Mesothelial cell of epicardium (in vitro differentiated cells): ENCODE measurements around the gene PCYT1A. TPM values are rescaled to one million over a fixed set of nuclear protein-coding genes. Genes with fewer than 3 reads are reported as not detected.

Experiments used
- DNase-seq, 2 experiments: peaks; one replicate each; pipeline ENCODE4 v3.0.0; 2021; ENCODE audit warnings: low spot score in 2 of 2; ENCODE audit not compliant: unreplicated experiment in 2 of 2
- H3K27ac Mint-ChIP-seq: 2 replicates; pipeline ENCODE4 v1.8.0; 2021; ENCODE audit warnings: mixed read lengths
- H3K27me3 Mint-ChIP-seq: 2 replicates; pipeline ENCODE4 v1.8.0; 2021; ENCODE audit warnings: low read depth, mixed read lengths
- H3K36me3 Mint-ChIP-seq: 2 replicates; pipeline ENCODE4 v1.8.0; 2021; ENCODE audit warnings: mixed read lengths
- H3K4me1 Mint-ChIP-seq: 2 replicates; pipeline ENCODE4 v1.8.0; 2021; ENCODE audit warnings: mixed read lengths
- H3K4me3 Mint-ChIP-seq: 2 replicates; pipeline ENCODE4 v1.8.0; 2021; ENCODE audit warnings: mild to moderate bottlenecking, moderate library complexity, mixed read lengths
- H3K9me3 Mint-ChIP-seq: 2 replicates; pipeline ENCODE4 v1.8.0; 2021; ENCODE audit warnings: mixed read lengths
- CTCF ChIP-seq: fragments of 200-600 bp; sonication (generic); IDR thresholded peaks from one replicate; pipeline ENCODE4 v1.5.0; 2021; ENCODE audit warnings: antibody characterized with exemption; ENCODE audit not compliant: unreplicated experiment
- total RNA-seq: library from RNA; stranded (reverse); gene quantifications from 3 replicates; pipeline ENCODE4 v1.2.1, GENCODE V29; 2021

PCYT1A gene
- total RNA-seq, 1 donor from 2014 or later = 40.0 TPM

GRCh38 chr3:196222876-196223595 lies 64.5 kb downstream of the PCYT1A start:
- Mint-ChIP-seq H3K36me3 (no peaks in the 10 kb centered on the region), H3K27ac (no peak overlapping the region), H3K4me1 (peaks cover 13% of the 10 kb centered on the region), H3K4me3 (no peak overlapping the region), H3K27me3 (peaks cover 6% of the 10 kb centered on the region), H3K9me3 (no peaks in the 10 kb centered on the region)
- no peak for DNase-seq
- no peak for TF ChIP-seq CTCF

- H3K4me3 Mint-ChIP-seq = no peak overlapping the region
These were observed 66.5 kb downstream of the PCYT1A start for GRCh38 chr3:196220991-196221390.

DNA sequence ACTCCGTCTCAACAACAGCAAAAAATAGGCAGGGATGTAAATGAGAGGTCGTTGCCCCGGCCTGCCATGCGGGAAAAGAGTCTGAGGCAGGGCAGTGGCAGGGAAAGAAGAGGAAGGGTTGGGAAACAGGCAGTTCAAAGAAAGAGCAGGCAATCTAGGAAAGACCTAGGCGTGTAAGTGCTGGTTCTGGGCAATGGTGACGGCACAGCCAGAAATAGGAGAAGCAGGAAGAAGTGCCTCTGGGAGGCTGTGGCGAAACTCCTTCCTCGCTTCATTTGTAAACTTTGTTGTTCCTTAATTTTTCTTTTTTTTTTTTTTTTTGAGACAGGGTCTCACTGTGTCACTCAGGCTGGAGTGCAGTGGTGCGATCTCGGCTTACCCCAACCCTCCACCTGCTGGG lies 66.9 kb downstream of the PCYT1A start:
- H3K36me3 Mint-ChIP-seq = no peaks in the 10 kb centered on the region
- no peak for TF ChIP-seq CTCF
- H3K27ac Mint-ChIP-seq = no peak overlapping the region
- no peaks in the 10 kb centered on the region for H3K9me3 Mint-ChIP-seq
- DNase-seq = no peak
- no peak overlapping the region for H3K4me3 Mint-ChIP-seq
- H3K4me1 Mint-ChIP-seq = peaks cover 13% of the 10 kb centered on the region
- H3K27me3 Mint-ChIP-seq = peaks cover 11% of the 10 kb centered on the region

More at GRCh38 chr3:196220991-196221390, 66.5 kb downstream of the PCYT1A start:
- no peak for DNase-seq
- Mint-ChIP-seq H3K4me1 (peaks cover 9% of the 10 kb centered on the region), H3K27me3 (peaks cover 11% of the 10 kb centered on the region), H3K27ac (no peak overlapping the region), H3K36me3 (no peaks in the 10 kb centered on the region), H3K9me3 (no peaks in the 10 kb centered on the region)
- no peak for TF ChIP-seq CTCF

- Mint-ChIP-seq H3K9me3 (no peaks in the 10 kb centered on the region), H3K27me3 (peaks cover 11% of the 10 kb centered on the region), H3K4me1 (peaks cover 15% of the 10 kb centered on the region), H3K36me3 (no peaks in the 10 kb centered on the region), H3K4me3 (no peak overlapping the region), H3K27ac (no peak overlapping the region)
- TF ChIP-seq CTCF = no peak
- DNase-seq = no peak
These were observed 67.6 kb downstream of the PCYT1A start for GRCh38 chr3:196219970-196220311.

DNA sequence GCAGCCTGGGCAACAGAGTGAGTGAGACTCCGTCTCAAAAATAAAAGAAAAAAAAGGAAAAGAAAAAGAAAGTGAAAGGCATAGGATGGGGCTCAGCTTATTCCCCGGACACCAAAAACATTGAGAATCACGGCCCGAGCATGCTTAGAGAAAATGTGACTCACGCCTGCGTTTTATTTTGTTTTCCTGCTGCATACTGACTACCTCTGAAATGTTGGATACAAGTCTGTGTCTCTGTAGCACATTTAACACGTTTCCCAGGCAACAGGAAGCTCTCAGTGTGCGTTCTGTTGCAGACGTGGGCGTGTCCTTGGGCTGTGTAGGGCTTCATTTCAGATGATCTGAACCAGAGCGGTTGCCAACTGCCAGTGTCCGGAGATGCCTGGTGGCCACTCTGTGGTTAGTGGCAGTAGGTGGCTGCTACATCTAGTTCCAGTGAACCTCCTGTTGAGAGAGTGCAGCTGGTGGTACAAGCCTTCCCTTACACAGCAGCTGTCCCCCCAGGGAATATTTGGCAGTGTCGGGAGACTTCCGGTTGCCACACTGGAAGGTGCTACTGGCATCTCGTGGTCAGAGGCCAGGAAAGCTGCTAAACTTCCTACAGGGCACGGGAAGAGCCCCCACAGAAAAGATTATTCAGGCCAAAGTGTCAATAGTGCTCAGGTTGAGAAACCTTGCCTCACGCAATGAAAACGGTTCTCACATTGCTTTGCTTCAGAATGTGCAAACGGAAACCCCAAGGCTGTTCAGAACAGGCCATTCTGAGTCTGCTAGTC lies 68.1 kb downstream of the PCYT1A start:
- Mint-ChIP-seq H3K27me3 (peaks cover 11% of the 10 kb centered on the region), H3K36me3 (no peaks in the 10 kb centered on the region), H3K9me3 (no peaks in the 10 kb centered on the region), H3K4me3 (no peak overlapping the region), H3K27ac (peak overlapping the region; percentile 32), H3K4me1 (peaks cover 15% of the 10 kb centered on the region)
- DNase-seq = no peak
- no peak for TF ChIP-seq CTCF
